ENCODE measurements around the gene IL19. TPM values are rescaled to one million over a fixed set of nuclear protein-coding genes. Genes with fewer than 3 reads are reported as not detected.
A peak's percentile ranks its signal among the peaks of the same experiment; 100 is the strongest.

The IL19 gene
- total RNA-seq, 4 donors from 2014 or later = not detected

- no peak for DNase-seq (ENCODE audit: low spot score in 2 of 2)
- no peaks in the 10 kb centered on the region for H3K27me3 ChIP-seq
- TF ChIP-seq POLR2A (IDR thresholded peaks at IDR 0.05) (no peak), EP300 (IDR thresholded peaks at IDR 0.05) (no peak)
- TF ChIP-seq, protein P1, sequence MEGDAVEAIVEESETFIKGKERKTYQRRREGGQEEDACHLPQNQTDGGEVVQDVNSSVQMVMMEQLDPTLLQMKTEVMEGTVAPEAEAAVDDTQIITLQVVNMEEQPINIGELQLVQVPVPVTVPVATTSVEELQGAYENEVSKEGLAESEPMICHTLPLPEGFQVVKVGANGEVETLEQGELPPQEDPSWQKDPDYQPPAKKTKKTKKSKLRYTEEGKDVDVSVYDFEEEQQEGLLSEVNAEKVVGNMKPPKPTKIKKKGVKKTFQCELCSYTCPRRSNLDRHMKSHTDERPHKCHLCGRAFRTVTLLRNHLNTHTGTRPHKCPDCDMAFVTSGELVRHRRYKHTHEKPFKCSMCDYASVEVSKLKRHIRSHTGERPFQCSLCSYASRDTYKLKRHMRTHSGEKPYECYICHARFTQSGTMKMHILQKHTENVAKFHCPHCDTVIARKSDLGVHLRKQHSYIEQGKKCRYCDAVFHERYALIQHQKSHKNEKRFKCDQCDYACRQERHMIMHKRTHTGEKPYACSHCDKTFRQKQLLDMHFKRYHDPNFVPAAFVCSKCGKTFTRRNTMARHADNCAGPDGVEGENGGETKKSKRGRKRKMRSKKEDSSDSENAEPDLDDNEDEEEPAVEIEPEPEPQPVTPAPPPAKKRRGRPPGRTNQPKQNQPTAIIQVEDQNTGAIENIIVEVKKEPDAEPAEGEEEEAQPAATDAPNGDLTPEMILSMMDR (IDR thresholded peaks at IDR 0.05) = no peak
- peaks cover 0 to 22% (median 0%) of the 10 kb centered on the region in 4 donors for H3K4me1 ChIP-seq
- peaks cover 4 to 40% (median 11%) of the 10 kb centered on the region in 3 donors for H3K36me3 ChIP-seq
- WGBS, 2 donors = 78 to 83% methylated on average over 14 of the region's 14 CpGs
- H3K27ac ChIP-seq = peak overlapping the region in 1 of 4 donors; percentile 32
- no peaks in the 10 kb centered on the region for H3K9me3 ChIP-seq
- no peak overlapping the region for H3K4me3 ChIP-seq
Measured at GRCh38 chr1:206736878-206737728, 33.5 kb upstream of the IL19 start.

DNA sequence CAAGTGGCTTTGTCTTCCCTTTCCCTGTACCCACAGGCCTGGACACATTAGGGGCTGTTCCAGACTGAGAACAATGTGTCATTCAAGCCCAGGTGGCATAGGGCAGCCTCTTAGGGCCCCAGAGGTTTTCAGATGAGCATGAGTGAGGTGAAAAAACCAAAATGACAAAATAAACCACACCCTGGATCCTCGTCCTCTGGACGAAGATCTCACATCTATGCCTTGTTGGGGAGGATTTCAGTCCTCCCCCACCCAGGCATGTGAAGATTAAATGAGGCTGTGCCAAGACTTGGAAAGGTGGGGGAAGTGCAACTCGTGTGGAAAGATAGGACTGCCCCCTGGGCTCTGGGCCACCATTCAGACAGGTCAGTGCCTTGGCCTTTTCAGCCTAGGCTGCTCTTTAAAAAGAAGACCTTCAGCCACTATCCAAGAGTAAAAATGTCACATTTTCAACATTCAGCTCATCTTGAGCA, 32.8 kb upstream of the IL19 start:
- H3K36me3 ChIP-seq = peaks cover 0 to 33% (median 4%) of the 10 kb centered on the region in 3 donors
- H3K4me1 ChIP-seq = peaks cover 0 to 22% (median 0%) of the 10 kb centered on the region in 4 donors
- no peak for DNase-seq (ENCODE audit: low spot score in 2 of 2)
- H3K9me3 ChIP-seq = no peaks in the 10 kb centered on the region
- TF ChIP-seq, protein P1 (IDR thresholded peaks at IDR 0.05) = no peak
- TF ChIP-seq EP300 (IDR thresholded peaks at IDR 0.05) (no peak), POLR2A (IDR thresholded peaks at IDR 0.05) (no peak)
- no peak overlapping the region for H3K27ac ChIP-seq
- H3K4me3 ChIP-seq = no peak overlapping the region
- WGBS, 2 donors = 30 to 42% methylated on average over 3 of the region's 3 CpGs
- H3K27me3 ChIP-seq = no peaks in the 10 kb centered on the region

- Histone ChIP-seq H3K27ac (no peak overlapping the region), H3K4me1 (peaks cover 0 to 22% (median 0%) of the 10 kb centered on the region in 4 donors), H3K27me3 (no peaks in the 10 kb centered on the region), H3K36me3 (peaks cover 0 to 24% (median 0%) of the 10 kb centered on the region in 3 donors), H3K9me3 (no peaks in the 10 kb centered on the region), H3K4me3 (no peak overlapping the region)
- DNase-seq (ENCODE audit: low spot score in 2 of 2) = no peak
- TF ChIP-seq EP300 (IDR thresholded peaks at IDR 0.05) = no peak
- TF ChIP-seq, protein P1 (IDR thresholded peaks at IDR 0.05) = peak in 2 of 5 experiments; percentile 4 to 13
- 49 to 56% methylated on average over 3 of the region's 3 CpGs for WGBS, 2 donors
Measured at GRCh38 chr1:206738370-206739366, 31.9 kb upstream of the IL19 start.

- no peak for DNase-seq (ENCODE audit: low spot score in 2 of 2)
- 25 to 32% methylated on average over 5 of the region's 5 CpGs for WGBS, 2 donors
- Histone ChIP-seq H3K9me3 (no peaks in the 10 kb centered on the region), H3K4me3 (no peak overlapping the region), H3K4me1 (peaks cover 0 to 22% (median 0%) of the 10 kb centered on the region in 4 donors), H3K27ac (no peak overlapping the region), H3K36me3 (peaks cover 0 to 15% (median 0%) of the 10 kb centered on the region in 3 donors), H3K27me3 (no peaks in the 10 kb centered on the region)
- TF ChIP-seq EP300 (IDR thresholded peaks at IDR 0.05) = no peak
- no peak for TF ChIP-seq POLR2A (IDR thresholded peaks at IDR 0.05)
- TF ChIP-seq, protein P1 (IDR thresholded peaks at IDR 0.05) = no peak
Measured at GRCh38 chr1:206739411-206740076, 31.0 kb upstream of the IL19 start.
